Transverse colon (tissue), 4 donors: Measurements from ENCODE around the gene PLCXD3.

Experiments
- CTCF ChIP-seq, 5 experiments: fragments of 200-600 bp in 3 of 5; fragments of 450-650 bp in 2 of 5; sonication (generic) in 3 of 5; IDR thresholded peaks; 1 replicate in 2 of 5; 2 replicates in 3 of 5; pipeline ENCODE4 v1.5.1; 2016 to 2017; ENCODE audit warnings: antibody characterized with exemption in 5 of 5, inconsistent platforms in 3 of 5, mild to moderate bottlenecking in 2 of 5, moderate library complexity in 1 of 5
- POLR2A ChIP-seq: fragments of 450-650 bp; IDR thresholded peaks from one replicate; pipeline ENCODE4 v1.6.1; 2016; ENCODE audit warnings: antibody characterized with exemption, mild to moderate bottlenecking, moderate library complexity
- POLR2AphosphoS5 ChIP-seq, 3 donors: sonication (generic); formaldehyde crosslinking; IDR thresholded peaks; one replicate each; pipeline ENCODE4 v1.6.1; 2016; ENCODE audit warnings: antibody characterized with exemption in 3 of 3

GRCh38 chr5:41482715-41483114, 27.7 kb downstream of the PLCXD3 start:
- TF ChIP-seq CTCF (IDR thresholded peaks at IDR 0.05), result no peak
- no peak for TF ChIP-seq POLR2A
- no peak for TF ChIP-seq POLR2AphosphoS5 (IDR thresholded peaks at IDR 0.05)
